ENCODE data around the gene SH2D6. TPM values are rescaled to one million over a fixed set of nuclear protein-coding genes. Genes with fewer than 3 reads are reported as not detected.

SH2D6 gene
- total RNA-seq, 2 donors from 2014 or later = 0.29 to 0.37 TPM

DNA sequence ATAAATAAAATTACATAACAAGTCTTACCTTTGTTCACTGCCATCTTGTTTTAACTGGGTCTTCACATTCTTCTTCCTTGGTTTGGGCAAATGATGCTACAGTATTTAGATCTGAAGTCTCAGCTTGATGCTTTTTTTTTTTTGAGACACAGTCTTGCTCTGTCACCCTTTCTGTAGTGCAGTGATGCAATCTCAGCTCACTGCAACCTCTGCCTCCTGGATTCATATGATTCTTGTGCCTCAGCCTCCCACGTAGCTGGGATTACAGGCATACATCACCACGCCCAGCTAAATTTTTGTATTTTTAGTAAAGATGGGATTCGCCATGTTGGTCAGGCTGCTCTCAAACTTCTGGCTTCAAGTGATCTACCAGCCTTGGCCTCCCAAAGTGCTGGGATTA lies 67.3 kb downstream of the SH2D6 start:
- DNase-seq = no peak
- intact Hi-C loops (cut with DNase I) = no loop called here
- no peak for ATAC-seq

Other genes with a start within 250 kb of the SH2D6 start
- 10 to 100 TPM; 71.1 to 73.9 TPM for gene TGOLN2, start 90.7 kb upstream of the SH2D6 start, total RNA-seq
- 10 to 100 TPM; 79.9 to 84.0 TPM for gene RETSAT, start 64.2 kb upstream of the SH2D6 start, total RNA-seq
- gene ELMOD3, start 63.9 kb upstream of the SH2D6 start, total RNA-seq = 10 to 100 TPM; 15.4 to 22.1 TPM
- gene CAPG, start 8.3 kb upstream of the SH2D6 start, total RNA-seq = 10 to 100 TPM; 13.6 to 20.3 TPM
- gene MAT2A, start 120.5 kb downstream of the SH2D6 start, total RNA-seq = 100 to 1,000 TPM; 107 to 389 TPM
- 10 to 100 TPM; 34.0 to 37.3 TPM for gene GGCX, start 142.8 kb downstream of the SH2D6 start, total RNA-seq
- gene VAMP8, start 158.9 kb downstream of the SH2D6 start, total RNA-seq = 10 to 100 TPM; 30.3 to 54.8 TPM
- gene VAMP5, start 165.7 kb downstream of the SH2D6 start, total RNA-seq = 10 to 100 TPM; 84.7 to 91.4 TPM
- 10 to 100 TPM; 86.5 to 97.1 TPM for gene RNF181, start 177.0 kb downstream of the SH2D6 start, total RNA-seq
- 10 to 100 TPM; 12.7 to 14.9 TPM for gene TMEM150A, start 184.0 kb downstream of the SH2D6 start, total RNA-seq
- gene C2orf68, start 193.4 kb downstream of the SH2D6 start, total RNA-seq = 10 to 100 TPM; 21.3 to 22.4 TPM
- 10 to 100 TPM; 26.6 to 32.3 TPM for gene USP39, start 197.5 kb downstream of the SH2D6 start, total RNA-seq
- gene SFTPB, start 249.5 kb downstream of the SH2D6 start, total RNA-seq = under 1 TPM; 0.12 to 0.44 TPM

Data from left cardiac atrium (tissue), 4 donors.